ENCODE data around the gene VCL. TPM values are rescaled to one million over a fixed set of nuclear protein-coding genes. Genes with fewer than 3 reads are reported as not detected.

VCL gene
- total and polyA plus RNA-seq, 4 donors: 31.6 to 499 (median 229) TPM

DNA sequence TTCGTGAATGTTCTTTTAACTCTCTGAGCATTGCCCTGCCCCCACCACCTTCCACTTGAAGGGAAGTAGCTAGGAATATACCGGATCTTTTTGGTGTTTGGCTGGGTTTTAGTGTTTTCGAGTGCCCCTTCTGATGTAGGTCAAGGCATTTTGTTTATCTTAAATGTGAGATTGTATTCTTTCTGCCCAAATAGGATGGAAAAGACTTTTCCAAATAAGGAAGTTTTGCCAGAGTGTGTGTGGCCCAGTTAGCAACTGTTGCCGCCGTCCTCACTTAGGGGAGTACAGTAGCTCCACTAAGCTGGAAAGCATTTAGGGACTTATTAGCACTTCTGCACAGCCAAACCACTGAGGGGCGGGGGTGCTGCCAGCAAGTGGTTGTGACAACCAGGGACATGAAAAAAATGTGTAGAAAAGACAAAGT is 29.8 kb upstream of the VCL start:
- peak overlapping the region in 1 of 2 donors; percentile 76 for H3K27ac ChIP-seq (ENCODE audit: low read depth in 1 of 2, low read length in 2 of 2)
- H3K4me1 ChIP-seq (ENCODE audit: control insufficient read depth in 1 of 2, insufficient read depth in 2 of 2, low read length in 2 of 2): peaks cover 0 to 1% of the 10 kb centered on the region in 2 donors
- no peaks in the 10 kb centered on the region for H3K9me3 ChIP-seq (ENCODE audit: control insufficient read depth, low read length)
- no peak overlapping the region for H3K4me3 ChIP-seq (ENCODE audit: low read length in 2 of 2)
- ATAC-seq (ENCODE audit: low FRiP score) (no peak), DNase-seq (no peak)
- no peaks in the 10 kb centered on the region for H3K36me3 ChIP-seq (ENCODE audit: control insufficient read depth in 1 of 2, insufficient read depth in 2 of 2, low read length in 1 of 2)
- 9 to 11% methylated on average over 6 of the region's 6 CpGs for WGBS, 2 donors
- intact Hi-C loops (cut with DNase I): loop anchor here in 1 of 2 donors (5.0 kb wide), 1 partner anchor 39 kb away; no protein-coding TSS in a partner anchor
- no peaks in the 10 kb centered on the region for H3K27me3 ChIP-seq (ENCODE audit: control insufficient read depth in 1 of 2, insufficient read depth in 2 of 2, low read length in 1 of 2)

GRCh38 chr10:73969224-73969841 is 28.6 kb upstream of the VCL start:
- peaks cover 0 to 1% of the 10 kb centered on the region in 2 donors for H3K4me1 ChIP-seq (ENCODE audit: control insufficient read depth in 1 of 2, insufficient read depth in 2 of 2, low read length in 2 of 2)
- no peaks in the 10 kb centered on the region for H3K36me3 ChIP-seq (ENCODE audit: control insufficient read depth in 1 of 2, insufficient read depth in 2 of 2, low read length in 1 of 2)
- no peak overlapping the region for H3K27ac ChIP-seq (ENCODE audit: low read depth in 1 of 2, low read length in 2 of 2)
- no peak overlapping the region for H3K4me3 ChIP-seq (ENCODE audit: low read length in 2 of 2)
- intact Hi-C loops (cut with DNase I): loop anchor here in 1 of 2 donors (5.0 kb wide), 1 partner anchor 38 kb away; no protein-coding TSS in a partner anchor
- no peak for ATAC-seq (ENCODE audit: low FRiP score)
- 68 to 77% methylated on average over 5 of the region's 5 CpGs for WGBS, 2 donors
- no peaks in the 10 kb centered on the region for H3K27me3 ChIP-seq (ENCODE audit: control insufficient read depth in 1 of 2, insufficient read depth in 2 of 2, low read length in 1 of 2)
- no peak for DNase-seq
- H3K9me3 ChIP-seq (ENCODE audit: control insufficient read depth, low read length): no peaks in the 10 kb centered on the region

DNA sequence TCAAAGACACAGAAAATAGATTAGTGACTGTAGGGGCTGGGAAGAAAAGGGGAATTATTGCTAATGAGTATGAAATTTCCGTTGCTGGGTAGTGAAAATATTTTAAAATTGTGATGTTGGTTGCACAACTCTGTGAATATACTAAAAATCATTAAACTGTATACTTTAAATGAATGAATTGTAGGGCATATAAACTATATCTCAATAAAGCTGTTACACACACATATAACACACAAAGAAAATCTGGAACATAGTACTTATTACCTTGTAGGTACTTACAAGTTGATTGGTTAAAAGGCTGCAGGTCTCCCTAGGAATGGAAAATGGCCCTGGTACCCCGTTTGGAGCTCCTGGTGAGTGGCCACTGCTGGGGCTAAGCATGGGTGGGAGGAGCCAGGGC is 27.1 kb upstream of the VCL start:
- no peaks in the 10 kb centered on the region for H3K9me3 ChIP-seq (ENCODE audit: control insufficient read depth, low read length)
- H3K27ac ChIP-seq (ENCODE audit: low read depth in 1 of 2, low read length in 2 of 2): no peak overlapping the region
- H3K4me1 ChIP-seq (ENCODE audit: control insufficient read depth in 1 of 2, insufficient read depth in 2 of 2, low read length in 2 of 2): peaks cover 0 to 1% of the 10 kb centered on the region in 2 donors
- 86 to 94% methylated on average over 2 of the region's 2 CpGs for WGBS, 2 donors
- no peaks in the 10 kb centered on the region for H3K27me3 ChIP-seq (ENCODE audit: control insufficient read depth in 1 of 2, insufficient read depth in 2 of 2, low read length in 1 of 2)
- DNase-seq: no peak
- intact Hi-C loops (cut with DNase I): no loop called here
- no peaks in the 10 kb centered on the region for H3K36me3 ChIP-seq (ENCODE audit: control insufficient read depth in 1 of 2, insufficient read depth in 2 of 2, low read length in 1 of 2)
- no peak overlapping the region for H3K4me3 ChIP-seq (ENCODE audit: low read length in 2 of 2)
- no peak for ATAC-seq (ENCODE audit: low FRiP score)

- no peaks in the 10 kb centered on the region for H3K36me3 ChIP-seq (ENCODE audit: control insufficient read depth in 1 of 2, insufficient read depth in 2 of 2, low read length in 1 of 2)
- H3K4me3 ChIP-seq (ENCODE audit: low read length in 2 of 2): no peak overlapping the region
- ATAC-seq (ENCODE audit: low FRiP score) (no peak), DNase-seq (no peak)
- 93 to 95% methylated on average over 2 of the region's 2 CpGs for WGBS, 2 donors
- no peaks in the 10 kb centered on the region for H3K27me3 ChIP-seq (ENCODE audit: control insufficient read depth in 1 of 2, insufficient read depth in 2 of 2, low read length in 1 of 2)
- H3K27ac ChIP-seq (ENCODE audit: low read depth in 1 of 2, low read length in 2 of 2): no peak overlapping the region
- intact Hi-C loops (cut with DNase I): no loop called here
- no peaks in the 10 kb centered on the region for H3K9me3 ChIP-seq (ENCODE audit: control insufficient read depth, low read length)
- H3K4me1 ChIP-seq (ENCODE audit: control insufficient read depth in 1 of 2, insufficient read depth in 2 of 2, low read length in 2 of 2): peaks cover 0 to 1% of the 10 kb centered on the region in 2 donors
These were observed 26.1 kb upstream of the VCL start for GRCh38 chr10:73971636-73972354.

DNA sequence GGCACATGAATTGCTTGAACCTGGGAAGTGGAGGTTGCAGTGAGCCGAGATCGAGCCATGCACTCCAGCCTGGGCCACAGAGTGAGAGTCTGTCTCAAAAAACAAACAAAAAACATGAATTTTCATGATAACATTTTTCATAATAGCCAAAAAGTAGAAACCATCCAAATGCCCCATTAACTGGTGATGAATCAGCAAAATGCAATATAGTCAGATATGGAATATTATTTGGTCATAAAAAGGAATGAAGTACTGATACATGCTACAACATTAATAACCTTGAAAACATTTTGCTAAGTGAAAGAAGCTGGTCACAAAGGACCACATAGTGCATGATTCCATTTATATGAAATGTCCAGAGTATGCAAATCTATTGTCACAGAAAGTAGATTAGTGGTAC is 24.5 kb upstream of the VCL start:
- Histone ChIP-seq H3K4me3 (ENCODE audit: low read length in 2 of 2) (no peak overlapping the region), H3K4me1 (ENCODE audit: control insufficient read depth in 1 of 2, insufficient read depth in 2 of 2, low read length in 2 of 2) (no peaks in the 10 kb centered on the region), H3K9me3 (ENCODE audit: control insufficient read depth, low read length) (no peaks in the 10 kb centered on the region), H3K27me3 (ENCODE audit: control insufficient read depth in 1 of 2, insufficient read depth in 2 of 2, low read length in 1 of 2) (no peaks in the 10 kb centered on the region), H3K27ac (ENCODE audit: low read depth in 1 of 2, low read length in 2 of 2) (no peak overlapping the region), H3K36me3 (ENCODE audit: control insufficient read depth in 1 of 2, insufficient read depth in 2 of 2, low read length in 1 of 2) (no peaks in the 10 kb centered on the region)
- ATAC-seq (ENCODE audit: low FRiP score): no peak
- no peak for DNase-seq
- intact Hi-C loops (cut with DNase I): no loop called here
- 93% methylated on average over 2 of the region's 2 CpGs for WGBS, 2 donors

DNA sequence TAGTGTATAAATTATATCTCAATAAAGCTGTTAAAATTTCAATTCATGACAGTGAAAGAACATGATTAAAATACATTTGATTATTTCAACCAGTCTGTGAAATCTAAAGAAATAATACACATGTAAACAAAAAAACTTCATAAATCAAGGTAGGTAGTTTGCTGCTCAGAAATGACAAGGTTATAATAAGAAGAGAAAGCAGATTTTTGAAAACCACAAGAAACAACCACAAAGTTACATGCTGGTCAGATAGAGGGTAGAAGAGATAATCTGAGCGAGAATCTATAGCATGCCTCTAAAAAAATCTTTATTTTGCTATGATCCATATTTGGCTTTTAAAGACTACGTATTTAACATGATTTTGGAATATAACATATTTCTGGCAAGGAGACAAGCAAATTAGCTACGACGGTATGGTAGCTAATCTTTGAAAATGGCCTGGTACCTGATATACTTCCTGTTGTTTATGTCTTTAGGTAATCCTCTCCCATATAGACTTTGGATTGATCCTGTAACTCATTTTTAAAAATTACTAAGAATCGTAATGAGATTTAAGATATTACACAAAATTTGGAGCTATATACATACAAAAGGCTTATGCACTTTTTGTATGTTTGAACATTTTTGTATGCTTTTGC is 23.5 kb upstream of the VCL start:
- 94 to 95% methylated on average over 5 of the region's 5 CpGs for WGBS, 2 donors
- DNase-seq: no peak
- no peak for ATAC-seq (ENCODE audit: low FRiP score)
- intact Hi-C loops (cut with DNase I): no loop called here
- H3K36me3 ChIP-seq (ENCODE audit: control insufficient read depth in 1 of 2, insufficient read depth in 2 of 2, low read length in 1 of 2): no peaks in the 10 kb centered on the region
- no peaks in the 10 kb centered on the region for H3K4me1 ChIP-seq (ENCODE audit: control insufficient read depth in 1 of 2, insufficient read depth in 2 of 2, low read length in 2 of 2)
- H3K4me3 ChIP-seq (ENCODE audit: low read length in 2 of 2): no peak overlapping the region
- no peaks in the 10 kb centered on the region for H3K9me3 ChIP-seq (ENCODE audit: control insufficient read depth, low read length)
- no peaks in the 10 kb centered on the region for H3K27me3 ChIP-seq (ENCODE audit: control insufficient read depth in 1 of 2, insufficient read depth in 2 of 2, low read length in 1 of 2)
- H3K27ac ChIP-seq (ENCODE audit: low read depth in 1 of 2, low read length in 2 of 2): no peak overlapping the region

DNA sequence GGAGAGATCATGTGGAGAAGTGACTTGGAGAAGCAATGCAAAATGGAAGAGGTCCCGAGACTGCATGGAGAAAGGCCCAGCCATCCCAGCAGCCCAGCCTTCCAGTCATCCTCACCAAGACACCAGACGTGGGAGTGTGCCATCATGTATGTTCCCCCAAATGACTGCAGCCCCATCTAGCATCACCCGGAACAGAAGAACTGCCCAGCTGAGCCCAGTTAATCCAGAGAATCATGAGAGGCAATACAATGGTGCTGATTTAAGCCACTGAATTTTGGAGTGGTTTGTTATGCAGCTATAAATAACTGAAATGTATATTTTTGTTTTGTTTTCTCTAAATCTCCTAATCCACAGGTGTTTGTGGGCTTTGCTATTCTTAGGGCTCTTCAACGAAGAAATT is 22.5 kb upstream of the VCL start:
- Histone ChIP-seq H3K27ac (ENCODE audit: low read depth in 1 of 2, low read length in 2 of 2) (no peak overlapping the region), H3K9me3 (ENCODE audit: control insufficient read depth, low read length) (no peaks in the 10 kb centered on the region), H3K27me3 (ENCODE audit: control insufficient read depth in 1 of 2, insufficient read depth in 2 of 2, low read length in 1 of 2) (no peaks in the 10 kb centered on the region), H3K36me3 (ENCODE audit: control insufficient read depth in 1 of 2, insufficient read depth in 2 of 2, low read length in 1 of 2) (no peaks in the 10 kb centered on the region), H3K4me1 (ENCODE audit: control insufficient read depth in 1 of 2, insufficient read depth in 2 of 2, low read length in 2 of 2) (no peaks in the 10 kb centered on the region), H3K4me3 (ENCODE audit: low read length in 2 of 2) (no peak overlapping the region)
- WGBS, 2 donors: 93 to 97% methylated on average over 4 of the region's 4 CpGs
- ATAC-seq (ENCODE audit: low FRiP score) (no peak), DNase-seq (no peak)
- intact Hi-C loops (cut with DNase I): no loop called here

DNA sequence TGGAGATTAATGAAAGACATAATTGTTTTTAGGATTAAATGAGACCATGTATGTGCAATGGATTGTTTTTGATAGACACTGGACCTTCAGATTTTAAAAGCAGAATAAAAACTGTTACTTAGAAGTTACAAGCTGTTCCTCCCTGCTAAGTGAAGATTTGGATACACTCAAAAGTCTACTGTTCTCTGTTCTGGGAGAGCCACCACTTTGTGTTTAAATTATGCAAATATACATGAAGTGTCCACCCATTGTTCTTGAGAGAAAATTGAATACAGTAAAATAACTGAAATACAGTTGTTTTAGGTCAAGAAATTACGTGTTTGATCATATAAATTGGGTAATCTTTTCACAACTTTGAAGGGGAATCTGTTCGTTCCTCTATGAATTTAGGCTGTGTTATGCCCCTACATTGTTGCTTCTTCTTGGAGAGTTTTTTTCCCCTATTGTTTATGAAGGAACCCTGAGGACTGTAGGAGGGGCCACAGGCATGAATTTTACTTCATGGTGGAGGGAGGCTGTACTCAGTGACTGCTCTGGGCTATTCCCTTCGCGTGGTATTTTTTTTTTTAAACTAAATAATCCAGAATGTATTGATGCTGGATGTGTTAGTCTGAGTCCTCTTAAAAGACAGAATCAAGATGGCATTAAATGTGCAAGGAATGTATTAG is 18.6 kb upstream of the VCL start:
- WGBS, 2 donors: 68 to 75% methylated on average over 4 of the region's 4 CpGs
- H3K27ac ChIP-seq (ENCODE audit: low read depth in 1 of 2, low read length in 2 of 2): no peak overlapping the region
- intact Hi-C loops (cut with DNase I): no loop called here

More for the DNA sequence above, 18.6 kb upstream of the VCL start:
- H3K4me1 ChIP-seq (ENCODE audit: control insufficient read depth in 1 of 2, insufficient read depth in 2 of 2, low read length in 2 of 2): no peaks in the 10 kb centered on the region
- no peak overlapping the region for H3K4me3 ChIP-seq (ENCODE audit: low read length in 2 of 2)
- DNase-seq (no peak), ATAC-seq (ENCODE audit: low FRiP score) (no peak)
- H3K9me3 ChIP-seq (ENCODE audit: control insufficient read depth, low read length): no peaks in the 10 kb centered on the region
- H3K27me3 ChIP-seq (ENCODE audit: control insufficient read depth in 1 of 2, insufficient read depth in 2 of 2, low read length in 1 of 2): no peaks in the 10 kb centered on the region
- no peaks in the 10 kb centered on the region for H3K36me3 ChIP-seq (ENCODE audit: control insufficient read depth in 1 of 2, insufficient read depth in 2 of 2, low read length in 1 of 2)
